IMR-90 (cell line): Measurements from ENCODE around the gene LRRC75A. TPM values are rescaled to one million over a fixed set of nuclear protein-coding genes. Genes with fewer than 3 reads are reported as not detected.

Source experiments
- microRNA-seq, 2 experiments: library from miRNA; stranded (forward) in 1 of 2; unstranded in 1 of 2; fragments of 10-50 nt in 1 of 2; fragments of <30 nt in 1 of 2; gene quantifications in 1 of 2; microRNA quantifications in 1 of 2; one replicate each; pipeline versions ENCODE3 to v1.1.0; 2013 to 2020; ENCODE audit not compliant: insufficient read depth in 1 of 2, insufficient read length in 1 of 2, unreplicated experiment in 1 of 2
- polyA plus RNA-seq, 3 experiments: library from polyadenylated mRNA; depleted of rRNA; stranded (reverse); fragments of >200 nt; gene quantifications; 2 replicates each; pipeline ENCODE4 v1.2.3, GENCODE V29; 2012; ENCODE audit warnings: low replicate concordance in 1 of 3
- small RNA-seq, 5 experiments: library from RNA; depleted of rRNA; stranded (forward); fragments of <200 nt; gene quantifications; one replicate each; pipeline ENCODE3, GENCODE V24; 2012
- total RNA-seq: library from RNA; depleted of rRNA; stranded (reverse); fragments of >200 nt; gene quantifications from 2 replicates; pipeline ENCODE4 v1.2.3, GENCODE V29; 2012; rRNA removed

Gene LRRC75A
- total and polyA plus RNA-seq, 2 of the 4 experiments (the other 2 are of a cell fraction): 0.72 to 1.0 TPM

Small RNA genes within 50 kb of the gene (microRNA-seq; reads per million reads assigned to microRNA genes)
- gene SNORD49A (ENCODE audit: insufficient read depth, insufficient read length) (not detected), gene SNORD65 (ENCODE audit: insufficient read depth, insufficient read length) (not detected)

Small RNA genes within 50 kb of the gene (small RNA-seq; reads per million reads assigned to genes)
- gene SNORD49A: 0 reads per million in 5 experiments
- gene SNORD65: 0 reads per million in 5 experiments

Other genes starting within 250 kb of the LRRC75A start
- 35.3 and 38.6 TPM in 2 replicates for gene CENPV, start 138.7 kb downstream of the LRRC75A start, total RNA-seq
- 49.8 and 52.2 TPM in 2 replicates for gene CENPV, start 138.7 kb downstream of the LRRC75A start, polyA plus RNA-seq (2012; rRNA removed)
- gene UBB, start 111.1 kb downstream of the LRRC75A start, total RNA-seq: 3,383 and 4,283 TPM in 2 replicates
- 2,561 and 3,167 TPM in 2 replicates for gene UBB, start 111.1 kb downstream of the LRRC75A start, polyA plus RNA-seq (2012; rRNA removed)
- 27.2 and 30.8 TPM in 2 replicates for gene TRPV2, start 76.6 kb downstream of the LRRC75A start, total RNA-seq
- gene TRPV2, start 76.6 kb downstream of the LRRC75A start, polyA plus RNA-seq (2012; rRNA removed): 32.8 and 36.4 TPM in 2 replicates
- 6.9 and 7.0 TPM in 2 replicates for gene ZNF287, start 77.0 kb upstream of the LRRC75A start, total RNA-seq
- gene ZNF287, start 77.0 kb upstream of the LRRC75A start, polyA plus RNA-seq (2012; rRNA removed): 4.8 and 5.3 TPM in 2 replicates
- gene ZNF624, start 161.7 kb upstream of the LRRC75A start, total RNA-seq: 3.8 and 4.2 TPM in 2 replicates
- 0.55 and 0.80 TPM in 2 replicates for gene ZNF624, start 161.7 kb upstream of the LRRC75A start, polyA plus RNA-seq (2012; rRNA removed)
- 1.4 and 3.6 TPM in 2 replicates for gene CCDC144A, start 198.0 kb upstream of the LRRC75A start, total RNA-seq
- gene CCDC144A, start 198.0 kb upstream of the LRRC75A start, polyA plus RNA-seq (2012; rRNA removed): 0.49 and 0.51 TPM in 2 replicates